ENCODE data around the gene MXD1. TPM values are rescaled to one million over a fixed set of nuclear protein-coding genes. Genes with fewer than 3 reads are reported as not detected.

MXD1 gene
- total RNA-seq, 4 donors from 2014 or later, result 12.5 to 18.6 (median 15.7) TPM

- Histone ChIP-seq H3K36me3 (no peaks in the 10 kb centered on the region), H3K9me3 (no peaks in the 10 kb centered on the region), H3K27me3 (no peaks in the 10 kb centered on the region), H3K4me3 (no peak overlapping the region), H3K27ac (no peak overlapping the region), H3K4me1 (no peaks in the 10 kb centered on the region)
- TF ChIP-seq POLR2AphosphoS5 (IDR thresholded peaks at IDR 0.05) (no peak), CTCF (IDR thresholded peaks at IDR 0.05) (no peak), POLR2A (IDR thresholded peaks at IDR 0.05) (no peak), EP300 (IDR thresholded peaks at IDR 0.05) (no peak)
- WGBS, result 93% methylated on average over 5 of the region's 5 CpGs
- DNase-seq (ENCODE audit: low spot score in 2 of 2), result no peak
Observed at GRCh38 chr2:69988086-69988635, 73.3 kb downstream of the MXD1 start.

GRCh38 chr2:69989009-69989408, 74.1 kb downstream of the MXD1 start:
- H3K27me3 ChIP-seq, result no peaks in the 10 kb centered on the region
- H3K4me1 ChIP-seq, result no peaks in the 10 kb centered on the region
- no peak overlapping the region for H3K27ac ChIP-seq
- DNase-seq (ENCODE audit: low spot score in 2 of 2), result no peak
- peaks cover 6% of the 10 kb centered on the region for H3K36me3 ChIP-seq
- 47% methylated on average over 3 of the region's 3 CpGs for WGBS
- H3K9me3 ChIP-seq, result no peaks in the 10 kb centered on the region
- H3K4me3 ChIP-seq, result no peak overlapping the region
- no peak for TF ChIP-seq CTCF (IDR thresholded peaks at IDR 0.05)
- TF ChIP-seq POLR2A (IDR thresholded peaks at IDR 0.05), result no peak
- TF ChIP-seq POLR2AphosphoS5 (IDR thresholded peaks at IDR 0.05), result no peak
- TF ChIP-seq EP300 (IDR thresholded peaks at IDR 0.05), result no peak

- H3K4me3 ChIP-seq, result no peak overlapping the region
- no peaks in the 10 kb centered on the region for H3K27me3 ChIP-seq
- WGBS, result 85% methylated on average over 12 of the region's 12 CpGs
- no peaks in the 10 kb centered on the region for H3K4me1 ChIP-seq
- no peak overlapping the region for H3K27ac ChIP-seq
- no peaks in the 10 kb centered on the region for H3K9me3 ChIP-seq
- TF ChIP-seq EP300 (IDR thresholded peaks at IDR 0.05) (no peak), POLR2A (IDR thresholded peaks at IDR 0.05) (no peak), CTCF (IDR thresholded peaks at IDR 0.05) (no peak), POLR2AphosphoS5 (IDR thresholded peaks at IDR 0.05) (no peak)
- no peak for DNase-seq (ENCODE audit: low spot score in 2 of 2)
- peaks cover 12% of the 10 kb centered on the region for H3K36me3 ChIP-seq
Observed at GRCh38 chr2:69989441-69990105, 74.7 kb downstream of the MXD1 start.

Other genes starting within 250 kb of the MXD1 start
- gene ANXA4, start 173.0 kb upstream of the MXD1 start, total RNA-seq, result 10 to 100 TPM; 58.1 to 91.6 (median 85.8) TPM
- 10 to 100 TPM in 3 of 4 donors, 1 to 10 TPM in 1; 9.3 to 15.0 (median 14.4) TPM for gene GMCL1, start 85.4 kb upstream of the MXD1 start, total RNA-seq
- 10 to 100 TPM; 54.4 to 84.4 (median 64.4) TPM for gene SNRNP27, start 21.2 kb upstream of the MXD1 start, total RNA-seq
- 100 to 1,000 TPM in 3 of 4 donors, 10 to 100 TPM in 1; 45.3 to 805 (median 558) TPM for gene ASPRV1, start 46.5 kb downstream of the MXD1 start, total RNA-seq
- gene PCBP1, start 172.4 kb downstream of the MXD1 start, total RNA-seq, result 100 to 1,000 TPM; 189 to 236 (median 222) TPM